GM15510 (cell line): ENCODE results near the gene CAPN1.

Source experiments
- POLR2A ChIP-seq: IDR thresholded peaks from 3 replicates; pipeline ENCODE4 v1.6.1; 2011; ENCODE audit warnings: borderline replicate concordance; ENCODE audit not compliant: insufficient read length; ENCODE audit errors: extremely low read depth

Gene CAPN1

DNA sequence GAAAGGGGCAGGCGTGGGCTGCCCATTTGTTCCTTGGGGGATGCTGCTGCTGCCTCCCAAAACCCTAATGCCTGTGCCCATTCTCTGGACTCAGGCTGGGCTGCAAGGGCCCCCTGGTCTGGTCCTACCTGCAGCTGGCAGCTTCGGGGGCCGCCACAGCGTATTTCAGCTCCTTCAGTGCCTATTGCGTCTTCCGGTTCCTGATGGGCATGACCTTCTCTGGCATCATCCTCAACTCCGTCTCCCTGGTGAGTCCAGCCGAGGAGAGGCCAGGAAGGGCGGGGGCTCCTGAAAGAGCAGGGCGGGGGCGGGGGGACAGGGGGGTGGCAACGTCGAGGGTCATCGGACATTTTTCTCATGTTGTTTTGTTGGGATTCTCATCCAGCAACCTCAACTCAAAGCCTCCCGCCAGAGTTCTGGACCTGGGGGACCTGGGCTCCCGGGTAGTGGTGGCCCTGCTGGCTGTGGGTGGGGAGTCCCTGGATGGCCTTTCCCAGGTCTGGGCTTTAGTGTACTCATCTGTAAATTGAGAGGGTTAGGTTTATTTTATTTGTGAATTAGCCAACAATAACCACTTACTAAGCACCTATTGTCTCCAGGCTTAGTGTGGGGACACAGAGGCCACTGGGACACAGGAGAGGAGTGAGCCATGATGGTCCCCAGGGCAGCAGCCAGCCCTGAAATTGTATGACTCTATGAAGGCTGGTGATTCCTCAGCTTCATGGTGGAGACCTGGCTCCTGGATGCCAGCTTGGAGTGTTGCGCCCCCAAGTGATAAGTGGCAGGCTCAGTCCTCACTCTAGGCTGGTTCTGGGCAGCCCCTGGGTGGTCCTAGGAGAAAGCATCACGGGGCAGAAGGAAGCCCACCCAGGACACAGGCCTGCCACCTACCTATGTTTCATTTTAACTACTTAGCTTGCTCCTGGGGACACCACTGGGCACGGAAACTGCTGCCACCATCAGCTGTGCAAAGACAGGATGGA lies 36.0 kb downstream of the CAPN1 start:
- TF ChIP-seq POLR2A = no peak

- no peak for TF ChIP-seq POLR2A
These were observed 36.7 kb downstream of the CAPN1 start for GRCh38 chr11:65218446-65218845.

- no peak for TF ChIP-seq POLR2A
These were observed 38.1 kb downstream of the CAPN1 start for GRCh38 chr11:65219930-65220213.

- no peak for TF ChIP-seq POLR2A
These were observed 39.3 kb downstream of the CAPN1 start for GRCh38 chr11:65221026-65221425.

DNA sequence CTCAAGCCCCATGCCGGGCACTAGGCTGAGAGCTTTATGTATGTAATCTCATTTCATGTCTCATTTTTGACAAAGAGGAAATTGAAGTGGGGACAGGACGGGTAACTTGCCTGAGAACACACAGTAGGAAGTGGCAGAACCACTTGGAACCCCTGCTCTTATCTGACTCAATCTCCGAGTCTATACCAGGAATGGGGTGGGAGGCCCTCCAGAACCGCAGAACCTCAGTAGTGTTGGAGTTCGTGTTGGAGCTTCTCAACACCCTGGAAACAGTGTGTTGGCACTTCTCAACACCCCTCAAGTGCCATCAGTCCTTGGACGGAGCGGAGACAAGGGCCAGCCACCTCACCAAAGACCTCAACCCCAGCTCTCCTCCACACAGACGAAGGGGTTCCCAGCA lies 41.3 kb downstream of the CAPN1 start:
- no peak for TF ChIP-seq POLR2A

DNA sequence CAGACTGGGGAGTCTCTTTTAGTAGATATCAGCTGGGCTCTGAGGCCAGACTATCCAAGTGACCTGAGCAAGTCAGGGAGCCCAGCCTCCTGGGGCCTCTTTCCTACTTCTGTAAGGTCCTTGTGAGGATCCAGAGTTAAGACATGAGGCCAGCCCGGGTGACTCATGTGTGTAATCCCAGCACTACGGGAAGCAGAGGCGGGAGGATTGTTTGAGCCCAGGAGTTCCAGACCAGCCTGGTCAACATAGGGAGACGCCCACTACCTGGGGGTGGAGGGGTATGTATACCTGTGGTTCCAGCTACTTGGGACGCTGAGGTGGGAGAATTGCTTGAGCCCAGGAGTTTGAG lies 43.2 kb downstream of the CAPN1 start:
- TF ChIP-seq POLR2A = no peak

DNA sequence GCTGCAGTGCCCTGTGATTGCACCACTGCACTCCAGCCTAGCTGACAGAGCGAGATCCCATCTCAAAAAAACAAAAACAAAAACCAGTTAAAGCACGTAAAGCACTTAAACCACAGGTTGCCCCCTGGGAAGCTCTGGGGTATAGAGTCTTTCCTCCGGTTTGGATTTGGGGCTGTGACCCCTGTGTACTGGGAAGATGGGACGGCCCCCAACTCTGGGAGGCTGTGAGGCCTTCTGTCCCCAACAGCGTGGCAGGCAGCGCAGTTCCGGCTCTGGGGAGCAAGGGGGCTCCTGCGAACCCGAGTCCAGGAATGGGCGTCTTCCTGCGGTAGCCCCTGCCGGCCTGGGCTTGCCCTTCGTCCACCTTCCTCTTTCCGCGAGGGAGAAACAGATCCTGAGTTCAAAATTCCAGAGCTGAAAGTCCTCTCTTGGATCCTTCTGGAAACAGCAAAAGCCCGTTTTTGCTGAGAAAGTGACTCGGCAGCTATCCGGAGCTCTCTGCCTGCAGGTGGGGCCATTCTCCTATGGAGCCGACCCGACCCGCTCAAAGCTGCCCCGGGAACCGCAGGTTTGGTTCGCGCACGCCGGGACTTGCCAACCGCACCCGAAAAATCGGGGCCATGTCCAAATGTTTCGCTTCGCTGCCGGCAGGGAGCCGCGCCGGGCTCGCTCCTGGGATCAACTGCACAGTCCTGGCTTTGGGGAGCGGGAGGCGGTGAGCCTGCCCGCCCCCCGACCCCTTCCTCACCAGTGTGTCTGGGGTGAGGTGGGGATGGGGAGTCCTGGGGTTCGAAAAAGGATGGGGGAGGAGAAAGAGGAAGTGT lies 43.8 kb downstream of the CAPN1 start:
- no peak for TF ChIP-seq POLR2A

- no peak for TF ChIP-seq POLR2A
These were observed 44.3 kb downstream of the CAPN1 start for GRCh38 chr11:65226103-65226442.

GRCh38 chr11:65227879-65228278 lies 46.2 kb downstream of the CAPN1 start:
- TF ChIP-seq POLR2A = no peak

DNA sequence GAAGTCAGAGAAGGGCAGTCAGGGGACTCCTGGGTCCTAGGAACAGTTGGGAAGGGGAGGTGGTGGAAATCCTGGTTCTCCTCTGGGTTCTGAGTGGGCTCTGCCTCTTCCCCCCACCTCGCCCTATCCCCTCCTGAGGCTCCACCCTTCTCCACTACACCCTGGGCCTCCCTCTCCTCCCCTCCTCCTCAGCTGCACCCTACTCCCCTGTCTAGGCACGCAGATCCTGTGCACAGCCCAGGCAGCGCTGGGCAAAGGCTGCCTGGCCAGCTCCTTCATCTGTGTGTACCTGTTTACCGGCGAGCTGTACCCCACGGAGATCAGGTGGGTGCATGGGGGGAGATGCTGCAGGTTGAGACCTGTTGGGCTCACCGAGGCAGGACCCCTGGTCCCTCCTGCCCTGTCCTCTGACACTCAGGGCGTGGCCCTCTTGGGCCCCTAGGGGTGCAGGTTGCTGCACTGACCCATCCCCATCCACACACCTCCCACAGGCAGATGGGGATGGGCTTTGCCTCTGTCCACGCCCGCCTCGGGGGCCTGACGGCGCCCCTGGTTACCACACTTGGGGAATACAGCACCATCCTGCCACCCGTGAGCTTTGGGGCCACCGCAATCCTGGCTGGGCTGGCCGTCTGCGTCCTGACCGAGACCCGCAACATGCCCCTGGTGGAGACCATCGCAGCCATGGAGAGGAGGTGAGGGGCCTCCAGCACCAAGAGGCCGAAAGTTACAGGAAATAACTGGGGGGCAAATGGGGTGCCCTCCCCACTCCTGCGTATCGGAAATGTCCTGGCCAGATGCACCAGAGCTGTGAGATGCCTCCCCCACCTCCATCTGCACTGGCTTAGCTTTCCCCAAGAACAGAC lies 54.7 kb downstream of the CAPN1 start:
- TF ChIP-seq POLR2A = no peak

GRCh38 chr11:65241134-65241533 lies 59.4 kb downstream of the CAPN1 start:
- TF ChIP-seq POLR2A = no peak

DNA sequence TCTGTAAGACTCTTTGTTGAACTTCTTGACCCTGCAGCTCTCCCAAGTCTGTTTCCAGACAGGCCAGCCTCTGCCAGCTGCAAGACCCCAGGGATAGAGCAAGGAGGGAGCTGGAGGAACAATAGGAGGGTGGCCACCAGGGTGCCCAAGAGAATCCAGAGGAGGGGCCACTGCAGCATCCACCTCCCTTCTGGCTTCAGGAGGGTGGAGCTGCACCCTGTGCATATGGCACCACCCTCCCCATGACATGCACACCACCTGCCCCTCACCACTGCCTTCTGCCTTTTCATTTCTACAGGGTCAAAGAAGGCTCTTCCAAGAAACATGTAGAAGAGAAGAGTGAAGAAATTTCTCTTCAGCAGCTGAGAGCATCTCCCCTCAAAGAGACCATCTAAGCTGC lies 60.0 kb downstream of the CAPN1 start:
- TF ChIP-seq POLR2A = no peak

GRCh38 chr11:65242389-65242788 lies 60.7 kb downstream of the CAPN1 start:
- TF ChIP-seq POLR2A = no peak

GRCh38 chr11:65243797-65244196 lies 62.1 kb downstream of the CAPN1 start:
- TF ChIP-seq POLR2A = no peak

DNA sequence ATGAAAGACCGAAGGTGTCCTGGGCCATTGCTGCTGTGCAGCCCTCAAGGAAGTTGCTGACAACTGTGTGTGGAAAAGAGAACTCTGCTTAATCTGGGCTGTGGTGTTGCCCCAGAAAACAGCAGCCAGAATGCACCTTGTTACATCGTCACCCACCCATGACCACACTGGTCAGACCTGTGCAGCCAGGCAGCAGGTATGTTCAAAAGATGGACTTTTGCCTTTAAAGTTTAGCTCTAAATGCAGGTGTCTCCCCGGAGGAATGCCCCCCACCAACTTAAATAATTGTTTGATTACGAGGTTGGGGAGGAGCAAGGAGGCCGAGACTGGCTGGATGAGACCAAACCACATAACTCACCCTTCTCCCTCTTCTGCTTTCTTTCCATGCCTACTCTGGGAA lies 64.8 kb downstream of the CAPN1 start:
- no peak for TF ChIP-seq POLR2A
